ENCODE measurements around the gene MARK4. TPM values are rescaled to one million over a fixed set of nuclear protein-coding genes. Genes with fewer than 3 reads are reported as not detected.
A peak's percentile ranks its signal among the peaks of the same experiment; 100 is the strongest.

Gene MARK4
- polyA plus RNA-seq, 1 donor (not counting 4 experiments of a cell fraction or from before 2014, with no cell fraction given): 19.7 TPM

GRCh38 chr19:45249261-45250033, 1.6 kb upstream of the MARK4 start:
- no peaks in the 10 kb centered on the region for H3K9me3 ChIP-seq (ENCODE audit: control insufficient read depth, low read depth, low read length)
- peaks cover 8% of the 10 kb centered on the region for H4K20me1 ChIP-seq (ENCODE audit: control insufficient read depth, extremely low read depth, insufficient read depth, low read length)
- no peak overlapping the region for H3K9ac ChIP-seq (ENCODE audit: control insufficient read depth, extremely low read depth, insufficient read depth, low read length)
- no peak for DNase-seq (ENCODE audit: low read depth, low spot score)
- peaks cover 30% of the 10 kb centered on the region for H3K79me2 ChIP-seq (ENCODE audit: control insufficient read depth, insufficient read depth, low read length)
- FAIRE-seq: no peak
- H3K4me3 ChIP-seq (ENCODE audit: control insufficient read depth in 2 of 3, extremely low read depth in 1 of 3, insufficient read depth in 2 of 3, low read depth in 1 of 3, low read length in 3 of 3): no peak overlapping the region
- no peak for TF ChIP-seq EZH2 (IDR thresholded peaks at IDR 0.05; ENCODE audit: low read length)
- TF ChIP-seq CTCF (optimal IDR thresholded peaks at IDR 0.05 in 1 of 3, IDR thresholded peaks at IDR 0.05 in 1 of 3, conservative IDR thresholded peaks at IDR 0.05 in 1 of 3; ENCODE audit: extremely low read depth in 1 of 3, insufficient read depth in 2 of 3, low read length in 3 of 3): no peak
- H3K36me3 ChIP-seq (ENCODE audit: control insufficient read depth in 2 of 2, extremely low read depth in 1 of 2, insufficient read depth in 2 of 2, low read length in 2 of 2): peaks cover 0 to 2% of the 10 kb centered on the region in 2 experiments
- no peak overlapping the region for H2AFZ ChIP-seq (ENCODE audit: control insufficient read depth, low read length)
- peaks cover 28% of the 10 kb centered on the region for H3K4me1 ChIP-seq (ENCODE audit: control insufficient read depth, extremely low read depth, insufficient read depth, low read length)
- no peak overlapping the region for H3K27ac ChIP-seq (ENCODE audit: control insufficient read depth, insufficient read depth, low read length)
- no peaks in the 10 kb centered on the region for H3K27me3 ChIP-seq (ENCODE audit: control insufficient read depth, extremely low read depth, insufficient read depth, low read length)
- dilution Hi-C loops (cut with MboI; ENCODE audit: extremely low pct_ligation_motif_present, low sequenced_read_pairs): no loop called here
- H3K9me1 ChIP-seq (ENCODE audit: control insufficient read depth, extremely low read depth, insufficient read depth, low read length): peaks cover 3% of the 10 kb centered on the region
- no peak overlapping the region for H3K4me2 ChIP-seq (ENCODE audit: control insufficient read depth, extremely low read depth, insufficient read depth, low read depth, low read length)

- FAIRE-seq (no peak), DNase-seq (ENCODE audit: low read depth, low spot score) (no peak)
- H3K27ac ChIP-seq (ENCODE audit: control insufficient read depth, insufficient read depth, low read length): peak overlapping the region; percentile 29
Observed at GRCh38 chr19:45250216-45250831, 747 bp upstream of the MARK4 start.

More at GRCh38 chr19:45250216-45250831, 747 bp upstream of the MARK4 start:
- dilution Hi-C loops (cut with MboI; ENCODE audit: extremely low pct_ligation_motif_present, low sequenced_read_pairs): no loop called here
- Histone ChIP-seq H3K27me3 (ENCODE audit: control insufficient read depth, extremely low read depth, insufficient read depth, low read length) (no peaks in the 10 kb centered on the region), H3K36me3 (ENCODE audit: control insufficient read depth in 2 of 2, extremely low read depth in 1 of 2, insufficient read depth in 2 of 2, low read length in 2 of 2) (peaks cover 0 to 6% of the 10 kb centered on the region in 2 experiments), H3K4me3 (ENCODE audit: control insufficient read depth in 2 of 3, extremely low read depth in 1 of 3, insufficient read depth in 2 of 3, low read depth in 1 of 3, low read length in 3 of 3) (peak overlapping the region; percentile 39 to 63 (median 51)), H3K4me1 (ENCODE audit: control insufficient read depth, extremely low read depth, insufficient read depth, low read length) (peaks cover 28% of the 10 kb centered on the region), H2AFZ (ENCODE audit: control insufficient read depth, low read length) (peak overlapping the region; percentile 79), H3K9ac (ENCODE audit: control insufficient read depth, extremely low read depth, insufficient read depth, low read length) (peak overlapping the region; percentile 48), H3K9me3 (ENCODE audit: control insufficient read depth, low read depth, low read length) (no peaks in the 10 kb centered on the region), H3K4me2 (ENCODE audit: control insufficient read depth, extremely low read depth, insufficient read depth, low read depth, low read length) (peak overlapping the region; percentile 83), H3K79me2 (ENCODE audit: control insufficient read depth, insufficient read depth, low read length) (peaks cover 38% of the 10 kb centered on the region), H3K9me1 (ENCODE audit: control insufficient read depth, extremely low read depth, insufficient read depth, low read length) (peaks cover 3% of the 10 kb centered on the region), H4K20me1 (ENCODE audit: control insufficient read depth, extremely low read depth, insufficient read depth, low read length) (peaks cover 10% of the 10 kb centered on the region)
- TF ChIP-seq CTCF (optimal IDR thresholded peaks at IDR 0.05 in 1 of 3, IDR thresholded peaks at IDR 0.05 in 1 of 3, conservative IDR thresholded peaks at IDR 0.05 in 1 of 3; ENCODE audit: extremely low read depth in 1 of 3, insufficient read depth in 2 of 3, low read length in 3 of 3) (no peak), EZH2 (IDR thresholded peaks at IDR 0.05; ENCODE audit: low read length) (no peak)
